ENCODE data around the gene SCNM1.

DNA sequence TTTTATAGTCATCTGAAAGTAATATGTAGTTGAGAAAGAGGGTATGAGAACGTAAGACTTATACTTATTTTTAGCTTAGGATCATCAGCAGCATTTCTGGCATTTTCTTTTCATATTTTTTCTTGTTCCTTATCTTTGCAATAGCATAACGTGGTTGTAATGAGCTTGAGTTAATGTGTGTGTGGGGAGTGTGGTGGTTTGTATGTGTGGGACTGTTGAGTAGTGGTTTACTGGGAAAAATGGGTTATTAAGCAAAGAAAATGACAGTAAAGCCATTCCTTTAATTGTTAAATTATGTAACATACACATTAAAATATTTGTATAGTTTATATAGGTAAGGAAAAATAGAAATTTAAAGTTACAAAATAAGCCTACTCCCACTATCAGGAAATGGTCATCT is 47.6 kb downstream of the SCNM1 start:
- TF ChIP-seq, protein P1, sequence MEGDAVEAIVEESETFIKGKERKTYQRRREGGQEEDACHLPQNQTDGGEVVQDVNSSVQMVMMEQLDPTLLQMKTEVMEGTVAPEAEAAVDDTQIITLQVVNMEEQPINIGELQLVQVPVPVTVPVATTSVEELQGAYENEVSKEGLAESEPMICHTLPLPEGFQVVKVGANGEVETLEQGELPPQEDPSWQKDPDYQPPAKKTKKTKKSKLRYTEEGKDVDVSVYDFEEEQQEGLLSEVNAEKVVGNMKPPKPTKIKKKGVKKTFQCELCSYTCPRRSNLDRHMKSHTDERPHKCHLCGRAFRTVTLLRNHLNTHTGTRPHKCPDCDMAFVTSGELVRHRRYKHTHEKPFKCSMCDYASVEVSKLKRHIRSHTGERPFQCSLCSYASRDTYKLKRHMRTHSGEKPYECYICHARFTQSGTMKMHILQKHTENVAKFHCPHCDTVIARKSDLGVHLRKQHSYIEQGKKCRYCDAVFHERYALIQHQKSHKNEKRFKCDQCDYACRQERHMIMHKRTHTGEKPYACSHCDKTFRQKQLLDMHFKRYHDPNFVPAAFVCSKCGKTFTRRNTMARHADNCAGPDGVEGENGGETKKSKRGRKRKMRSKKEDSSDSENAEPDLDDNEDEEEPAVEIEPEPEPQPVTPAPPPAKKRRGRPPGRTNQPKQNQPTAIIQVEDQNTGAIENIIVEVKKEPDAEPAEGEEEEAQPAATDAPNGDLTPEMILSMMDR (IDR thresholded peaks at IDR 0.05): no peak
- no peak for TF ChIP-seq POLR2A (IDR thresholded peaks at IDR 0.05)

All from thyroid gland (tissue), 4 donors.